ENCODE results near the gene SLC44A2.
"Not testable (repeated sequence)": the region's sequence is repeated elsewhere in the genome, so short reads cannot be mapped to it uniquely, and the experiment has no call there.

SLC44A2 gene

GRCh38 chr19:10671922-10672321 is 46.6 kb downstream of the SLC44A2 start:
- not testable (repeated sequence) for H3K27me3 ChIP-seq (ENCODE audit: insufficient read depth, low read length); H3K4me3 ChIP-seq (ENCODE audit: low read length); H3K27ac ChIP-seq (ENCODE audit: low read length); H3K4me1 ChIP-seq (ENCODE audit: insufficient read depth, low read length); H3K9me3 ChIP-seq (ENCODE audit: insufficient read depth, low read depth, low read length); H3K9ac ChIP-seq (ENCODE audit: low read depth, low read length)
- peaks cover 98% of the 10 kb centered on the region for H3K36me3 ChIP-seq (ENCODE audit: insufficient read depth, low read depth, low read length)

GRCh38 chr19:10675214-10675613 is 49.9 kb downstream of the SLC44A2 start:
- H3K4me3 ChIP-seq (ENCODE audit: low read length); H3K4me1 ChIP-seq (ENCODE audit: insufficient read depth, low read length); H3K9ac ChIP-seq (ENCODE audit: low read depth, low read length); H3K27ac ChIP-seq (ENCODE audit: low read length); H3K27me3 ChIP-seq (ENCODE audit: insufficient read depth, low read length); H3K9me3 ChIP-seq (ENCODE audit: insufficient read depth, low read depth, low read length): not testable (repeated sequence)
- H3K36me3 ChIP-seq (ENCODE audit: insufficient read depth, low read depth, low read length), result peaks cover 99% of the 10 kb centered on the region

- no peak overlapping the region for H3K9ac ChIP-seq (ENCODE audit: low read depth, low read length)
- no peak overlapping the region for H3K27ac ChIP-seq (ENCODE audit: low read length)
- no peaks in the 10 kb centered on the region for H3K27me3 ChIP-seq (ENCODE audit: insufficient read depth, low read length)
- no peaks in the 10 kb centered on the region for H3K4me1 ChIP-seq (ENCODE audit: insufficient read depth, low read length)
- H3K9me3 ChIP-seq (ENCODE audit: insufficient read depth, low read depth, low read length), result no peaks in the 10 kb centered on the region
- no peak overlapping the region for H3K4me3 ChIP-seq (ENCODE audit: low read length)
- peaks cover 99% of the 10 kb centered on the region for H3K36me3 ChIP-seq (ENCODE audit: insufficient read depth, low read depth, low read length)
Observed at GRCh38 chr19:10677751-10678150, 52.4 kb downstream of the SLC44A2 start.

- H3K9ac ChIP-seq (ENCODE audit: low read depth, low read length), result no peak overlapping the region
- H3K4me3 ChIP-seq (ENCODE audit: low read length), result no peak overlapping the region
- no peaks in the 10 kb centered on the region for H3K9me3 ChIP-seq (ENCODE audit: insufficient read depth, low read depth, low read length)
Observed at GRCh38 chr19:10678813-10679212, 53.5 kb downstream of the SLC44A2 start.

GRCh38 chr19:10679743-10680142 is 54.4 kb downstream of the SLC44A2 start:
- Histone ChIP-seq H3K4me1 (ENCODE audit: insufficient read depth, low read length) (no peaks in the 10 kb centered on the region), H3K27me3 (ENCODE audit: insufficient read depth, low read length) (no peaks in the 10 kb centered on the region), H3K4me3 (ENCODE audit: low read length) (no peak overlapping the region), H3K9me3 (ENCODE audit: insufficient read depth, low read depth, low read length) (no peaks in the 10 kb centered on the region), H3K36me3 (ENCODE audit: insufficient read depth, low read depth, low read length) (peaks cover 99% of the 10 kb centered on the region), H3K27ac (ENCODE audit: low read length) (no peak overlapping the region), H3K9ac (ENCODE audit: low read depth, low read length) (no peak overlapping the region)

More at GRCh38 chr19:10678813-10679212, 53.5 kb downstream of the SLC44A2 start:
- Histone ChIP-seq H3K4me1 (ENCODE audit: insufficient read depth, low read length) (no peaks in the 10 kb centered on the region), H3K36me3 (ENCODE audit: insufficient read depth, low read depth, low read length) (peaks cover 99% of the 10 kb centered on the region), H3K27ac (ENCODE audit: low read length) (no peak overlapping the region), H3K27me3 (ENCODE audit: insufficient read depth, low read length) (no peaks in the 10 kb centered on the region)

- Histone ChIP-seq H3K4me3 (ENCODE audit: low read length) (no peak overlapping the region), H3K27me3 (ENCODE audit: insufficient read depth, low read length) (no peaks in the 10 kb centered on the region), H3K27ac (ENCODE audit: low read length) (no peak overlapping the region), H3K4me1 (ENCODE audit: insufficient read depth, low read length) (no peaks in the 10 kb centered on the region), H3K36me3 (ENCODE audit: insufficient read depth, low read depth, low read length) (peaks cover 99% of the 10 kb centered on the region), H3K9me3 (ENCODE audit: insufficient read depth, low read depth, low read length) (no peaks in the 10 kb centered on the region), H3K9ac (ENCODE audit: low read depth, low read length) (no peak overlapping the region)
Observed at GRCh38 chr19:10680545-10681135, 55.3 kb downstream of the SLC44A2 start.

GRCh38 chr19:10681658-10682057 is 56.3 kb downstream of the SLC44A2 start:
- H3K4me3 ChIP-seq (ENCODE audit: low read length), result no peak overlapping the region
- H3K4me1 ChIP-seq (ENCODE audit: insufficient read depth, low read length), result no peaks in the 10 kb centered on the region
- peaks cover 100% of the 10 kb centered on the region for H3K36me3 ChIP-seq (ENCODE audit: insufficient read depth, low read depth, low read length)
- no peaks in the 10 kb centered on the region for H3K27me3 ChIP-seq (ENCODE audit: insufficient read depth, low read length)
- no peaks in the 10 kb centered on the region for H3K9me3 ChIP-seq (ENCODE audit: insufficient read depth, low read depth, low read length)
- no peak overlapping the region for H3K27ac ChIP-seq (ENCODE audit: low read length)
- H3K9ac ChIP-seq (ENCODE audit: low read depth, low read length), result no peak overlapping the region

- H3K9ac ChIP-seq (ENCODE audit: low read depth, low read length), result no peak overlapping the region
- H3K27ac ChIP-seq (ENCODE audit: low read length), result no peak overlapping the region
- H3K9me3 ChIP-seq (ENCODE audit: insufficient read depth, low read depth, low read length), result no peaks in the 10 kb centered on the region
- H3K4me3 ChIP-seq (ENCODE audit: low read length), result no peak overlapping the region
- H3K36me3 ChIP-seq (ENCODE audit: insufficient read depth, low read depth, low read length), result peaks cover 99% of the 10 kb centered on the region
- H3K4me1 ChIP-seq (ENCODE audit: insufficient read depth, low read length), result no peaks in the 10 kb centered on the region
- H3K27me3 ChIP-seq (ENCODE audit: insufficient read depth, low read length), result no peaks in the 10 kb centered on the region
Observed at GRCh38 chr19:10682397-10683063, 57.2 kb downstream of the SLC44A2 start.

GRCh38 chr19:10683064-10683426 is 57.7 kb downstream of the SLC44A2 start:
- Histone ChIP-seq H3K4me1 (ENCODE audit: insufficient read depth, low read length) (no peaks in the 10 kb centered on the region), H3K4me3 (ENCODE audit: low read length) (no peak overlapping the region), H3K27ac (ENCODE audit: low read length) (no peak overlapping the region), H3K9me3 (ENCODE audit: insufficient read depth, low read depth, low read length) (no peaks in the 10 kb centered on the region), H3K36me3 (ENCODE audit: insufficient read depth, low read depth, low read length) (peaks cover 99% of the 10 kb centered on the region), H3K27me3 (ENCODE audit: insufficient read depth, low read length) (no peaks in the 10 kb centered on the region), H3K9ac (ENCODE audit: low read depth, low read length) (no peak overlapping the region)

- H3K36me3 ChIP-seq (ENCODE audit: insufficient read depth, low read depth, low read length), result peaks cover 99% of the 10 kb centered on the region
- H3K9me3 ChIP-seq (ENCODE audit: insufficient read depth, low read depth, low read length), result no peaks in the 10 kb centered on the region
- no peak overlapping the region for H3K4me3 ChIP-seq (ENCODE audit: low read length)
- H3K27ac ChIP-seq (ENCODE audit: low read length), result no peak overlapping the region
- H3K27me3 ChIP-seq (ENCODE audit: insufficient read depth, low read length), result no peaks in the 10 kb centered on the region
- no peak overlapping the region for H3K9ac ChIP-seq (ENCODE audit: low read depth, low read length)
- H3K4me1 ChIP-seq (ENCODE audit: insufficient read depth, low read length), result no peaks in the 10 kb centered on the region
Observed at GRCh38 chr19:10683582-10683981, 58.2 kb downstream of the SLC44A2 start.

- Histone ChIP-seq H3K4me3 (ENCODE audit: low read length) (no peak overlapping the region), H3K9me3 (ENCODE audit: insufficient read depth, low read depth, low read length) (no peaks in the 10 kb centered on the region), H3K9ac (ENCODE audit: low read depth, low read length) (no peak overlapping the region), H3K36me3 (ENCODE audit: insufficient read depth, low read depth, low read length) (peaks cover 99% of the 10 kb centered on the region), H3K27ac (ENCODE audit: low read length) (no peak overlapping the region), H3K4me1 (ENCODE audit: insufficient read depth, low read length) (no peaks in the 10 kb centered on the region), H3K27me3 (ENCODE audit: insufficient read depth, low read length) (no peaks in the 10 kb centered on the region)
Observed at GRCh38 chr19:10685210-10685609, 59.9 kb downstream of the SLC44A2 start.

- H3K4me3 ChIP-seq (ENCODE audit: low read length), result no peak overlapping the region
- H3K4me1 ChIP-seq (ENCODE audit: insufficient read depth, low read length), result no peaks in the 10 kb centered on the region
- H3K9me3 ChIP-seq (ENCODE audit: insufficient read depth, low read depth, low read length), result no peaks in the 10 kb centered on the region
- peaks cover 99% of the 10 kb centered on the region for H3K36me3 ChIP-seq (ENCODE audit: insufficient read depth, low read depth, low read length)
- H3K9ac ChIP-seq (ENCODE audit: low read depth, low read length), result no peak overlapping the region
- H3K27me3 ChIP-seq (ENCODE audit: insufficient read depth, low read length), result no peaks in the 10 kb centered on the region
- H3K27ac ChIP-seq (ENCODE audit: low read length), result no peak overlapping the region
Observed at GRCh38 chr19:10686193-10686592, 60.8 kb downstream of the SLC44A2 start.

Data from iPS-20b (cell line).